Fibroblast of lung (primary cell): ENCODE results near the gene JAK1.
A peak's percentile ranks its signal among the peaks of the same experiment; 100 is the strongest.

Experiments used
- EZH2 ChIP-seq: IDR thresholded peaks from 2 replicates; pipeline ENCODE4 v1.5.1; 2012; ENCODE audit warnings: low read length, control low read depth, mild to moderate bottlenecking; ENCODE audit errors: missing control alignments
- TF ChIP-seq, protein P1 (sequence below), 2 donors: IDR thresholded peaks in 1 of 2; conservative IDR thresholded peaks in 1 of 2; 1 replicate in 1 of 2; 2 replicates in 1 of 2; pipeline ENCODE4 v1.5.1; 2011 to 2012; ENCODE audit warnings: low read length in 2 of 2, control low read depth in 1 of 2, inconsistent platforms in 1 of 2, low read depth in 1 of 2, mild to moderate bottlenecking in 1 of 2

DNA sequence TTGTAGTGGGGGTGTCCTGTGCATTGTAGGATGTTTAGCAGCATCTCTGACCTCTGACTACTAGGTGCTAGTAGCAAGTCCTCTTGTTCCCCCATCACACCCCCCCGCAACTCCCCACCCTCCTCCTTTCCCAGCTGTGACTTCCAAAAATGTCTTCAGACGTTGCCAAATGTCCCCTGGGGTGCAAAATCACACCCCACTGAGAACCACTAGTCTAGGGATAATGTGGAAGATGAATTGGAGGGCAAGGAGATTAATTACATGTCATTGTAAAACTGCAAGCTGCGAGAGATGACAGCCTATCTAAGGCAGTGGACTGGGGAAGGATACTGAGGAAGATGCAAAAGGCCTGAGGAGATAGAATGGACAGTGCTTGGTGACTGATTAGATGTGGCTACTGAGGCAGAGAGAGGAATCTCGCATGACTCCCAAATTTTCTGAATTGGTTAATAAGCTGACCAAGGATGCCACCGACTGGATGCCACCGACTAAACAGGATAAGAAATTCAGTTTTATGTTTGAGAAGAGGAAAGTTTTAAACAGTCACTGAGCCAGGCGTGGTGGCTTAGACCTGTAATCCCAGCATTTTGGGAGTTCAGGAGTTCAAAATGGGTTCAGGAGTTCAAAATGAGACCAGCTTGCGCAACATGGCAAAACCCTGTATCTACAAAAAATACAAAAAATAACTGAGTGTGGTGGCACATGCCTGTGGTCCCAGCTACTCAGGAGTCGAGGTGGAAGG, 3.1 kb upstream of the JAK1 start:
- TF ChIP-seq, protein P1, sequence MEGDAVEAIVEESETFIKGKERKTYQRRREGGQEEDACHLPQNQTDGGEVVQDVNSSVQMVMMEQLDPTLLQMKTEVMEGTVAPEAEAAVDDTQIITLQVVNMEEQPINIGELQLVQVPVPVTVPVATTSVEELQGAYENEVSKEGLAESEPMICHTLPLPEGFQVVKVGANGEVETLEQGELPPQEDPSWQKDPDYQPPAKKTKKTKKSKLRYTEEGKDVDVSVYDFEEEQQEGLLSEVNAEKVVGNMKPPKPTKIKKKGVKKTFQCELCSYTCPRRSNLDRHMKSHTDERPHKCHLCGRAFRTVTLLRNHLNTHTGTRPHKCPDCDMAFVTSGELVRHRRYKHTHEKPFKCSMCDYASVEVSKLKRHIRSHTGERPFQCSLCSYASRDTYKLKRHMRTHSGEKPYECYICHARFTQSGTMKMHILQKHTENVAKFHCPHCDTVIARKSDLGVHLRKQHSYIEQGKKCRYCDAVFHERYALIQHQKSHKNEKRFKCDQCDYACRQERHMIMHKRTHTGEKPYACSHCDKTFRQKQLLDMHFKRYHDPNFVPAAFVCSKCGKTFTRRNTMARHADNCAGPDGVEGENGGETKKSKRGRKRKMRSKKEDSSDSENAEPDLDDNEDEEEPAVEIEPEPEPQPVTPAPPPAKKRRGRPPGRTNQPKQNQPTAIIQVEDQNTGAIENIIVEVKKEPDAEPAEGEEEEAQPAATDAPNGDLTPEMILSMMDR (conservative IDR thresholded peaks at IDR 0.05 in 1 of 2, IDR thresholded peaks at IDR 0.05 in 1 of 2; ENCODE audit: low read depth in 1 of 2, low read length in 2 of 2), result peak in 1 of 2 donors; percentile 23
- TF ChIP-seq EZH2, result no peak
